Heart left ventricle (tissue), 13 donors: Measurements from ENCODE around the gene WDR35.

ENCODE experiments used
- POLR2A ChIP-seq, 2 donors: fragments of 450-650 bp; IDR thresholded peaks; one replicate each; pipeline ENCODE4 v1.6.1; 2017; ENCODE audit warnings: antibody characterized with exemption in 2 of 2, mild to moderate bottlenecking in 2 of 2, moderate library complexity in 2 of 2
- TF ChIP-seq, protein P1 (sequence below), 12 donors: fragments of 200-600 bp; sonication (generic) in 4 of 12; IDR thresholded peaks; one replicate each; pipeline versions ENCODE4 v1.5.0 to v1.8.0; 2018 to 2022; ENCODE audit warnings: antibody characterized with exemption in 12 of 12, mild to moderate bottlenecking in 5 of 12
- donor health status: ischemic (EF 13 %, LVEDD 7.1; RV severe dilation, severe dysfunction).
- donor health status: DM: no; HTN: yes; CAD: no.
- donor health status: DM: no; HTN: no; CAD: no.
- donor health status: ischemic (EF 25% LVEDD 6.9; RV normal size, moderate dysfunction).
- donor health status: ischemic (EF 25% LVEDD 5.7; RV mildly dilated, moderate dysfunction).
- donor health status: ischemic (EF 35%, LVEDD 5.7; RV mildly dilated, moderate dysfunction).
- donor health status: nonischemic (EF 11% LVEDD 7.7; RV severe dilation, severe dysfunction).
- donor health status: DM: yes; HTN: yes; CAD: no.
- donor health status: PGD.
- donor health status: ischemic (EF 29% LVEDD 5.4; RV normal size, mild dysfunction).
- donor health status: nonischemic (EF 23%, LVEDD 6.1; RV moderate dilation, normal function).

GRCh38 chr2:19870792-19871191, 119.1 kb downstream of the WDR35 start:
- TF ChIP-seq, protein P1, sequence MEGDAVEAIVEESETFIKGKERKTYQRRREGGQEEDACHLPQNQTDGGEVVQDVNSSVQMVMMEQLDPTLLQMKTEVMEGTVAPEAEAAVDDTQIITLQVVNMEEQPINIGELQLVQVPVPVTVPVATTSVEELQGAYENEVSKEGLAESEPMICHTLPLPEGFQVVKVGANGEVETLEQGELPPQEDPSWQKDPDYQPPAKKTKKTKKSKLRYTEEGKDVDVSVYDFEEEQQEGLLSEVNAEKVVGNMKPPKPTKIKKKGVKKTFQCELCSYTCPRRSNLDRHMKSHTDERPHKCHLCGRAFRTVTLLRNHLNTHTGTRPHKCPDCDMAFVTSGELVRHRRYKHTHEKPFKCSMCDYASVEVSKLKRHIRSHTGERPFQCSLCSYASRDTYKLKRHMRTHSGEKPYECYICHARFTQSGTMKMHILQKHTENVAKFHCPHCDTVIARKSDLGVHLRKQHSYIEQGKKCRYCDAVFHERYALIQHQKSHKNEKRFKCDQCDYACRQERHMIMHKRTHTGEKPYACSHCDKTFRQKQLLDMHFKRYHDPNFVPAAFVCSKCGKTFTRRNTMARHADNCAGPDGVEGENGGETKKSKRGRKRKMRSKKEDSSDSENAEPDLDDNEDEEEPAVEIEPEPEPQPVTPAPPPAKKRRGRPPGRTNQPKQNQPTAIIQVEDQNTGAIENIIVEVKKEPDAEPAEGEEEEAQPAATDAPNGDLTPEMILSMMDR (IDR thresholded peaks at IDR 0.05) = no peak
- no peak for TF ChIP-seq POLR2A (IDR thresholded peaks at IDR 0.05)
